ENCODE measurements around the gene KATNIP. TPM values are rescaled to one million over a fixed set of nuclear protein-coding genes. Genes with fewer than 3 reads are reported as not detected.

The KATNIP gene
- total RNA-seq, 1 donor from 2014 or later, result 23.8 TPM

DNA sequence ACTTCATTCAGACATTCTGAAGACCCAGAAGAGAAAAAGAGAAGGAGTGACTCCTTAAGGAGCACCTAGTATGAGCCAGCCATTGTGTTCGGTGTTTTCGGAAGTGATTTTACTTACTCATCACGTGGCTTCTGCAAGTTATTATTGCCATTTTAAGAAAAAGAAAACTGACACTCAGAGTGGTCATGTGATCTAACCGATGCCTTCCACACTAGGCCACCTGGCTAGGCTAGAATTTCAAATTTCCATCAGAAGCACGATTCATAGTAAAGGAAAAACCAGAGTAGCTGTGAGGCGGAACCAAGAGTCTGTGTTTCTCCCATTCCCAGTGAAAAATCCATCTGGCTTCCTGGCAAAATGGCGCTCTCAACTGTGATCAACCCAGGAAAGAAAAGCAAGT lies 32.3 kb upstream of the KATNIP start:
- Histone ChIP-seq H3K4me3 (no peak overlapping the region), H3K27me3 (no peaks in the 10 kb centered on the region), H3K27ac (no peak overlapping the region), H3K9me3 (no peaks in the 10 kb centered on the region), H3K4me1 (no peaks in the 10 kb centered on the region), H3K36me3 (peaks cover 42% of the 10 kb centered on the region)
- ATAC-seq (no peak), DNase-seq (no peak)
- intact Hi-C loops (cut with DNase I), result no loop called here
- TF ChIP-seq, protein P1, sequence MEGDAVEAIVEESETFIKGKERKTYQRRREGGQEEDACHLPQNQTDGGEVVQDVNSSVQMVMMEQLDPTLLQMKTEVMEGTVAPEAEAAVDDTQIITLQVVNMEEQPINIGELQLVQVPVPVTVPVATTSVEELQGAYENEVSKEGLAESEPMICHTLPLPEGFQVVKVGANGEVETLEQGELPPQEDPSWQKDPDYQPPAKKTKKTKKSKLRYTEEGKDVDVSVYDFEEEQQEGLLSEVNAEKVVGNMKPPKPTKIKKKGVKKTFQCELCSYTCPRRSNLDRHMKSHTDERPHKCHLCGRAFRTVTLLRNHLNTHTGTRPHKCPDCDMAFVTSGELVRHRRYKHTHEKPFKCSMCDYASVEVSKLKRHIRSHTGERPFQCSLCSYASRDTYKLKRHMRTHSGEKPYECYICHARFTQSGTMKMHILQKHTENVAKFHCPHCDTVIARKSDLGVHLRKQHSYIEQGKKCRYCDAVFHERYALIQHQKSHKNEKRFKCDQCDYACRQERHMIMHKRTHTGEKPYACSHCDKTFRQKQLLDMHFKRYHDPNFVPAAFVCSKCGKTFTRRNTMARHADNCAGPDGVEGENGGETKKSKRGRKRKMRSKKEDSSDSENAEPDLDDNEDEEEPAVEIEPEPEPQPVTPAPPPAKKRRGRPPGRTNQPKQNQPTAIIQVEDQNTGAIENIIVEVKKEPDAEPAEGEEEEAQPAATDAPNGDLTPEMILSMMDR (IDR thresholded peaks at IDR 0.05), result no peak

DNA sequence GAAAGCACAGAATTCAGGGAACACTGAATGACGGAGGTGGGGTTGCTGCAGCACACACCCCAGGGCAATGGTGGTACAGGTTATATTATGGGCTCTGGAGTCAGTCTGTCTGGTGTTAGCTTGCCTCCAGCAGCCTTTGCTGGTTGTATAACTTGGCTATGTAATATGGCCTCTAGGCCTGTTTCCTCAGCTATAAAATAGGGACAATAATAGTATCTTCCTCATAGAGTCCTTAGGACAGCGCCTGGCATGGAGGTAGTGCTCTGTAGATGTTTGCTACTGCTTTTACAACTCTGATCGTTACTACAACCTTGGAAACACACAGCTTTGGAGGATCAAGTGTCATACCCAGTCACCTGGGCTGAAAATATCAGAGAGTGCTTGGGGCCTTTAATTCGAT lies 31.7 kb upstream of the KATNIP start:
- no peak overlapping the region for H3K27ac ChIP-seq
- no peak overlapping the region for H3K4me3 ChIP-seq
- TF ChIP-seq, protein P1 (IDR thresholded peaks at IDR 0.05), result no peak
- peaks cover 43% of the 10 kb centered on the region for H3K36me3 ChIP-seq
- ATAC-seq, result no peak
- H3K9me3 ChIP-seq, result no peaks in the 10 kb centered on the region
- no peaks in the 10 kb centered on the region for H3K27me3 ChIP-seq
- intact Hi-C loops (cut with DNase I), result no loop called here
- no peak for DNase-seq
- H3K4me1 ChIP-seq, result no peaks in the 10 kb centered on the region

DNA sequence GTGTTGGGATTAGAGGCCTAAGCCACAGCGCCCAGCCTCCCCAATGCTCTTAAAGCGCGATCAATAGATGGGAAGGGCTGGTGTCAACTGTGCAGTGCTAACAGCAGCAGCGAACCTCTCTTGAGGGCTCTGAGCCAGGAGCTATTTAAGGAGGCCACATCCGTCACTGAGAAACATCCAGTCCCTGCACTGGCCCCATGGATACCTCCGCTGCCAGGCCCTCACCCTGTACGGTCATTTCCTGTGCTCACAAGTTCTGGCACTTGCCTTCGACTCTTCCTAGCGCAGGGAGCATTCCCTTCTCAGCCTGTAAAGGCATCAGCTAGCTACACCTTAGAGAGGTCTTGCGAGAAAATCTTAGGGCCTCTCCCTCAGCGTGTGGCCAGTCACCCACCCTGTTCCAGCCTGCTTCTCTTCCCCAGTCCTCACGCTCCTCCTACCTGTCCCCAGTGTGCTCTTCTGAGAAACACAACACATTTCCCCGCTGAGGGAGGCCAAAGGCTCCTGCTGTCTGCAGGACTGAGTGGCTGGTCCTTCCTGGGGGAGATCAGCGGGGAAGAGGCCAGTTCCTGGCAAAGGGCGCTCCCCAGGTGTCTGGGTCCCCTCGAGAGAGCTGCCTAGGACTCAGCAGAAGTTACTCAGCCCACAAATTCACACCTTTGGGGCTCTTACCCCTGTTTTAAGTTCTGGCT lies 28.8 kb upstream of the KATNIP start:
- ATAC-seq (peak; percentile 73), DNase-seq (no peak)
- Histone ChIP-seq H3K27me3 (no peaks in the 10 kb centered on the region), H3K4me1 (no peaks in the 10 kb centered on the region), H3K4me3 (no peak overlapping the region), H3K27ac (peak overlapping the region; percentile 74), H3K9me3 (no peaks in the 10 kb centered on the region), H3K36me3 (peaks cover 62% of the 10 kb centered on the region)
- TF ChIP-seq, protein P1 (IDR thresholded peaks at IDR 0.05), result no peak
- intact Hi-C loops (cut with DNase I), result no loop called here

DNA sequence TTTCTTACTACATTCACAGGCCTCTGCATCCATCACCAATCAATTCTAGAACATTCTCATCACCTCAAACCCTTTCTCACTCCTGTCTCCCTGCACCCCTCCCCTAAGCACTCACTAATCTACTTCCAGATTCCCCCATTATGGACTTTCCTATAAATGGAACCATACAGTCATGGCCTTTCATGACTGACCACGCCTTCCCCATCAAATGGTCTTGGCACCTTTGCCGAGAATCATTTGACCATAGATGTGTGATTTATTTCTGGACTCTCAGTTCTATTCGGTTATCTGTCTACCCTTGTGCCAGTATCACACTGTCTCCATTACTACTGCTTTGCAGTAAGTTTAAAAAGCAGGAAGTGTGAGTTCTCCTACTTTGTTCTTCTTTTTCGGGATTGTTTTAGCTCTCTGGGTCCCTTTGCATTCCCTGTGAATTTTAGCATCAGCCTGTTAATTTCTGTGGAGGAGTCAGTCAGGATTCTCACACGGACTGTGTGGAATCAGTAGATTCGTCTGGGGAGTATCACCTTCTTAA lies 27.7 kb upstream of the KATNIP start:
- no peak for DNase-seq
- peaks cover 62% of the 10 kb centered on the region for H3K36me3 ChIP-seq
- H3K9me3 ChIP-seq, result no peaks in the 10 kb centered on the region
- no peak overlapping the region for H3K4me3 ChIP-seq
- intact Hi-C loops (cut with DNase I), result no loop called here
- H3K27me3 ChIP-seq, result no peaks in the 10 kb centered on the region
- ATAC-seq, result no peak
- TF ChIP-seq, protein P1 (IDR thresholded peaks at IDR 0.05), result no peak
- H3K4me1 ChIP-seq, result no peaks in the 10 kb centered on the region
- no peak overlapping the region for H3K27ac ChIP-seq

DNA sequence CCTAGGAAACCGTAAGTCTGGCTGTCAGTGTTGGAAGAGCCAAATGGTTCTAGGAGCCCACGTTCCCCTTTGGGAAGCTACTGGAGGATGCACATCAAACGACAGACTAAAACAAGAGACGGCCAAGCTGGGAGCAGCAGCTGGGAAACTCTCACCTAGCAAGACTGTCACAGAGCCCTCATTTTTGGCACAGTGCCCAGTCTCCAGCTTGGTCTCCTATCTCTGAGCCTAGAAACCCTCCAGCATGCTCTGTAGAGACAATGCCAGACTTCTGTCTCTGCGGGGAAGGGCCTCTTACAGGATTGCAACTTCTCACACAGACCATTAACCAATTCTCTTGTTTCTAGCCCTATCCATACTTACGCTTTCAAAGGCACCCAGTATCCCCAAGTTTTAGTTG lies 23.8 kb upstream of the KATNIP start:
- intact Hi-C loops (cut with DNase I), result no loop called here
- Histone ChIP-seq H3K4me1 (no peaks in the 10 kb centered on the region), H3K4me3 (no peak overlapping the region), H3K36me3 (peaks cover 81% of the 10 kb centered on the region), H3K27ac (no peak overlapping the region), H3K27me3 (no peaks in the 10 kb centered on the region), H3K9me3 (no peaks in the 10 kb centered on the region)
- ATAC-seq (no peak), DNase-seq (no peak)
- TF ChIP-seq, protein P1 (IDR thresholded peaks at IDR 0.05), result no peak

All from upper lobe of right lung (tissue), 1 donor.